ENCODE measurements around the gene STK33.

Gene STK33

GRCh38 chr11:8357891-8358566 is 236.0 kb downstream of the STK33 start:
- TF ChIP-seq EP300 (IDR thresholded peaks at IDR 0.05; ENCODE audit: borderline replicate concordance) (no peak), REST (IDR thresholded peaks at IDR 0.05; ENCODE audit: low read depth) (no peak), TCF12 (IDR thresholded peaks at IDR 0.05; ENCODE audit: low read depth) (no peak), EGR1 (IDR thresholded peaks at IDR 0.05) (no peak), ZBTB7A (IDR thresholded peaks at IDR 0.05; ENCODE audit: low read depth) (no peak), TEAD4 (IDR thresholded peaks at IDR 0.05) (no peak), RAD21 (IDR thresholded peaks at IDR 0.05; ENCODE audit: low read depth) (no peak), CEBPB (IDR thresholded peaks at IDR 0.05) (no peak), NFIC (IDR thresholded peaks at IDR 0.05) (no peak)

- TF ChIP-seq TCF12 (IDR thresholded peaks at IDR 0.05; ENCODE audit: low read depth) (no peak), ZBTB7A (IDR thresholded peaks at IDR 0.05; ENCODE audit: low read depth) (no peak), RAD21 (IDR thresholded peaks at IDR 0.05; ENCODE audit: low read depth) (no peak), REST (IDR thresholded peaks at IDR 0.05; ENCODE audit: low read depth) (no peak), TEAD4 (IDR thresholded peaks at IDR 0.05) (no peak), FOXM1 (IDR thresholded peaks at IDR 0.05; ENCODE audit: borderline replicate concordance, low read depth) (no peak), EP300 (IDR thresholded peaks at IDR 0.05; ENCODE audit: borderline replicate concordance) (no peak), NFIC (IDR thresholded peaks at IDR 0.05) (no peak), CEBPB (IDR thresholded peaks at IDR 0.05) (no peak), YY1 (IDR thresholded peaks at IDR 0.05; ENCODE audit: low read depth) (no peak), MAX (IDR thresholded peaks at IDR 0.05) (no peak), EGR1 (IDR thresholded peaks at IDR 0.05) (no peak), CREB1 (IDR thresholded peaks at IDR 0.05; ENCODE audit: low read depth) (no peak)
Observed at GRCh38 chr11:8357505-8357888, 236.5 kb downstream of the STK33 start.

GRCh38 chr11:8356721-8357504 is 237.1 kb downstream of the STK33 start:
- TF ChIP-seq TEAD4 (IDR thresholded peaks at IDR 0.05): peak; percentile 31; the same call in 1 of the 2 replicates
- no peak for TF ChIP-seq USF1 (IDR thresholded peaks at IDR 0.05)
- no peak for TF ChIP-seq TAF1 (IDR thresholded peaks at IDR 0.05; ENCODE audit: low read depth)
- TF ChIP-seq CREB1 (IDR thresholded peaks at IDR 0.05; ENCODE audit: low read depth): no peak
- peak; percentile 25; the same call in 1 of the 2 replicates for TF ChIP-seq EGR1 (IDR thresholded peaks at IDR 0.05)

- TF ChIP-seq EGR1 (IDR thresholded peaks at IDR 0.05) (no peak), FOXM1 (IDR thresholded peaks at IDR 0.05; ENCODE audit: borderline replicate concordance, low read depth) (no peak), TEAD4 (IDR thresholded peaks at IDR 0.05) (no peak), USF1 (IDR thresholded peaks at IDR 0.05) (no peak), EP300 (IDR thresholded peaks at IDR 0.05; ENCODE audit: borderline replicate concordance) (no peak), REST (IDR thresholded peaks at IDR 0.05; ENCODE audit: low read depth) (no peak), RAD21 (IDR thresholded peaks at IDR 0.05; ENCODE audit: low read depth) (no peak), TAF1 (IDR thresholded peaks at IDR 0.05; ENCODE audit: low read depth) (no peak), YY1 (IDR thresholded peaks at IDR 0.05; ENCODE audit: low read depth) (no peak), ZBTB7A (IDR thresholded peaks at IDR 0.05; ENCODE audit: low read depth) (no peak), TCF12 (IDR thresholded peaks at IDR 0.05; ENCODE audit: low read depth) (no peak), NFIC (IDR thresholded peaks at IDR 0.05) (no peak), CREB1 (IDR thresholded peaks at IDR 0.05; ENCODE audit: low read depth) (no peak), MAX (IDR thresholded peaks at IDR 0.05) (no peak)
Observed at GRCh38 chr11:8356216-8356615, 237.8 kb downstream of the STK33 start.

All from Ishikawa (cell line).